ENCODE measurements around the gene SPATA6L. TPM values are rescaled to one million over a fixed set of nuclear protein-coding genes. Genes with fewer than 3 reads are reported as not detected.

The SPATA6L gene
- total RNA-seq, 1 donor from 2014 or later, result 0.35 TPM

DNA sequence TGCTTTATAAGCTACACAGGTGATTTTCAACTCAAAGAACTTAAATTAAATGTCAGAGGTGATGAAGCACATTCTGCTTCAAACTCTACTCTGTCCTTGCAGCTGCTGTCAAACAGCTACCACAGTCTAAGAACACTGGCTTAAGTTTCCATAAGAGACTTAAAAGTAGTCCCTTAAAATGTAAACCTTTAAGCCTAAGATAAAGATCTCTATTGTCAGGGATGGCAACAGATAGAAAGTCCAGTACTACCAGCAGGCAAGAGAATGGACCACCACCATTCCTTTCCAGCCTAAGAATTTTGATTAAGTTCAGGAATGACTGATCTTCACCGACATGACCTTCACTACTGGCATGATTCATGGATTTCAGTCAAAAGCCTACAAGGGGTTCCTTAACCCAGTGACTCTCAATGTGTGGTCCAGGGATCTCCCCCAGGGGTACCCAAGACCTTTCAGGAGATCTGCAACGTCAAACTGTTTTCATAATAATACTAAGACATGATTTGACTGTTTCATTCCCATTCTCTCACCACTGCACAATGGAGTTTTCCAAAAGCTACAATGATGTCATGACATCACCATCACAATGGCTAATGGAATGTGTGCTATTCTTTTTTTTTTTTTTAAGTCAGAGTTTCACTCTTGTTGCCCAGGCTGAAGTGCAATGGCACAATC lies 45.3 kb downstream of the SPATA6L start:
- TF ChIP-seq, protein P1, sequence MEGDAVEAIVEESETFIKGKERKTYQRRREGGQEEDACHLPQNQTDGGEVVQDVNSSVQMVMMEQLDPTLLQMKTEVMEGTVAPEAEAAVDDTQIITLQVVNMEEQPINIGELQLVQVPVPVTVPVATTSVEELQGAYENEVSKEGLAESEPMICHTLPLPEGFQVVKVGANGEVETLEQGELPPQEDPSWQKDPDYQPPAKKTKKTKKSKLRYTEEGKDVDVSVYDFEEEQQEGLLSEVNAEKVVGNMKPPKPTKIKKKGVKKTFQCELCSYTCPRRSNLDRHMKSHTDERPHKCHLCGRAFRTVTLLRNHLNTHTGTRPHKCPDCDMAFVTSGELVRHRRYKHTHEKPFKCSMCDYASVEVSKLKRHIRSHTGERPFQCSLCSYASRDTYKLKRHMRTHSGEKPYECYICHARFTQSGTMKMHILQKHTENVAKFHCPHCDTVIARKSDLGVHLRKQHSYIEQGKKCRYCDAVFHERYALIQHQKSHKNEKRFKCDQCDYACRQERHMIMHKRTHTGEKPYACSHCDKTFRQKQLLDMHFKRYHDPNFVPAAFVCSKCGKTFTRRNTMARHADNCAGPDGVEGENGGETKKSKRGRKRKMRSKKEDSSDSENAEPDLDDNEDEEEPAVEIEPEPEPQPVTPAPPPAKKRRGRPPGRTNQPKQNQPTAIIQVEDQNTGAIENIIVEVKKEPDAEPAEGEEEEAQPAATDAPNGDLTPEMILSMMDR (IDR thresholded peaks at IDR 0.05), result no peak
- no peaks in the 10 kb centered on the region for H3K36me3 Mint-ChIP-seq (ENCODE audit: low read depth)

DNA sequence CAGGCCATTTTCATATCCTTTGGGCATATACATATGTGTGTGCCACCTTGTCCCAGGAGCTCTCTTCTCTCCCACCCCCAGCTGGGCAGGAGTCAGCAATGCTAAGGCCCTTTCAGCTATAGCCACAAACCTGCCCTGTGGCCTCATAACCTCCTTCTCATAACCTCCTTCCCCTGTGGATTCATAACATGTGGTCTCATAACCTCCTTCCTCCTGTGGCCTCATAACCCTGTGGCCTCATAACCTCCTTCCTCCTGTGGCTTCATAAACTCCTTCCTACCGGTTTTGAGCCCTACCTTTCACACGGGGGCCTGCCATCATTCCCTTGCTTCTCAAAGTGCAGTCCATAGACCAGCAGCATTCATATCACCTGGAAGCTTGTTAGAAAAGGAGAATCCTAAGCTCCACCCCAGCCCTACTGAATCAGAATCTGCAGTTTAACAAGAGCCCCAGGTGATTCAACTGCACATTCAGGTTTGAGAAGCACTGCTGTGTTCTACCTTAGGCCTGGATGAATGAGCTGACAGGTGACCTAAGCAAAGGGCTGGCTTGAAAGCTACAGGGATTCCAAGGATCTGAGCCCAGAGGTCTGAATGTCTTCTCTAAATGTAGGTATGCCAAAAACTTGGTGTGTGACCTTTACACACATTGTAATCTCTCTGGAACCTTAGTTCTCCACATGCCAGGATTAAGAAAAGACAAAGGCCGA lies 46.1 kb downstream of the SPATA6L start:
- Mint-ChIP-seq H3K4me1 (ENCODE audit: low read depth) (peaks cover 11% of the 10 kb centered on the region), H3K4me3 (ENCODE audit: unreplicated experiment) (no peak overlapping the region), H3K9me3 (ENCODE audit: low read depth) (no peaks in the 10 kb centered on the region), H3K27me3 (ENCODE audit: low read depth) (no peaks in the 10 kb centered on the region), H3K27ac (ENCODE audit: unreplicated experiment) (no peak overlapping the region), H3K36me3 (ENCODE audit: low read depth) (no peaks in the 10 kb centered on the region)
- DNase-seq (ENCODE audit: low spot score), result no peak
- TF ChIP-seq, protein P1 (IDR thresholded peaks at IDR 0.05), result no peak

More for the DNA sequence above, 45.3 kb downstream of the SPATA6L start:
- no peak overlapping the region for H3K4me3 Mint-ChIP-seq (ENCODE audit: unreplicated experiment)
- DNase-seq (ENCODE audit: low spot score), result no peak
- H3K27ac Mint-ChIP-seq (ENCODE audit: unreplicated experiment), result no peak overlapping the region
- no peaks in the 10 kb centered on the region for H3K27me3 Mint-ChIP-seq (ENCODE audit: low read depth)
- H3K9me3 Mint-ChIP-seq (ENCODE audit: low read depth), result no peaks in the 10 kb centered on the region
- peaks cover 9% of the 10 kb centered on the region for H3K4me1 Mint-ChIP-seq (ENCODE audit: low read depth)

DNA sequence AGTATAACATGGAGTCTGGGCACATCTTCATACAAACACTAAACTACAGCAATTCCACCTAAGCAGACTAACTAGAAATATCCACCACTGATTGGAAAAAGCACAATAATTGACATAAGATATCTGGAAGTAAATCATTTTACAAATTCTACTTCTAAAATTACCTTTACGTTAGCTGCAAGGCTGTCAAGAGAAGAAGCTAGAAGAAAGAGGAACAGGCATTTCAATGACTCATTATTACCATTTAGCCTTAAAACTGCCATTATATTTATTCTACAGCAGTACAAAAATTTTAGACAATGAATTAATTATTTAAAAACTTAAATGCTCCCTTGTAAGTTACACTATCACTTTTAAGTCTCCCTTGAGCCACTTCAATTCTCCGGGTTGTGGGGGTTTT lies 47.6 kb downstream of the SPATA6L start:
- no peak for DNase-seq (ENCODE audit: low spot score)
- H3K4me3 Mint-ChIP-seq (ENCODE audit: unreplicated experiment), result no peak overlapping the region
- no peaks in the 10 kb centered on the region for H3K27me3 Mint-ChIP-seq (ENCODE audit: low read depth)
- H3K4me1 Mint-ChIP-seq (ENCODE audit: low read depth), result peaks cover 16% of the 10 kb centered on the region
- no peaks in the 10 kb centered on the region for H3K9me3 Mint-ChIP-seq (ENCODE audit: low read depth)
- TF ChIP-seq, protein P1 (IDR thresholded peaks at IDR 0.05), result no peak
- no peak overlapping the region for H3K27ac Mint-ChIP-seq (ENCODE audit: unreplicated experiment)
- H3K36me3 Mint-ChIP-seq (ENCODE audit: low read depth), result no peaks in the 10 kb centered on the region

DNA sequence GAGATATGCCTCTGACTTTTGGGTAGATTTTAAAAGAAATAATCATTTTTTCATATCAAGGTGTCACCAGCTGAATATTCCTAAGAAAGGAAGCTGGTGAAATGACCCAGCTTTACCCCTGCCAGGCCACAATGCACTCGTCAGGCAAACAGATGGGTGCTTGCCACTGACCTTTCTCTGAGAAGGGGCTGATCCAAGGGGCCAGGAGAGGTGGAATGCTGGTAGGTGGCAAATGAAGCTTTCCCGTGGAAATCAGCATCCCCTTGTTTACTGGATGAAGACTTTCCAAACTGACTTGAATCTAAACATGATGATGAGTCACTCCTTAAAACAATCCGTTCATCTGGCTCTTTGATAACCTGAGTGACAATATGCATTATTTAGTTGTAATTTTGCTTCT lies 48.5 kb downstream of the SPATA6L start:
- Mint-ChIP-seq H3K27me3 (ENCODE audit: low read depth) (no peaks in the 10 kb centered on the region), H3K9me3 (ENCODE audit: low read depth) (no peaks in the 10 kb centered on the region), H3K36me3 (ENCODE audit: low read depth) (peaks cover 1% of the 10 kb centered on the region), H3K4me1 (ENCODE audit: low read depth) (peaks cover 16% of the 10 kb centered on the region), H3K4me3 (ENCODE audit: unreplicated experiment) (no peak overlapping the region), H3K27ac (ENCODE audit: unreplicated experiment) (no peak overlapping the region)
- DNase-seq (ENCODE audit: low spot score), result no peak
- TF ChIP-seq, protein P1 (IDR thresholded peaks at IDR 0.05), result no peak

DNA sequence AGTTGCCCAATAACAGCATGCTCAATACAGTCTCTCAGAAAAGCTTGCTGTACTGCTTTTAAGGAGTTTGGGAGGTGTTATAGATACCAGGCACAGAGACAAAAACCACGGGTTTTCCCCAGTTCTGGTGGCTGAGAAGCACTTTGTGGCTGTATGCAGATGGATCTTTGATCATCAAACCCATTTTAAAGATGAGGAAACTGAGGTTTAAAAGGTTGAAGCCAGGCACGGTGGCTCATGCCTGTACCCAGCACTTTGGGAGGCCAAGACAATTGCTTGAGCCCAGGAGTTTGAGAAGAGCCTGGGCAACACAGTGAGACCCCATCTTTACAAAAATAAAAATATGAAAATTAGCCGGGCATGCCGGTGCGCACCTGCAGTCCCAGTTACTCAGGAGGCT lies 50.5 kb downstream of the SPATA6L start:
- TF ChIP-seq, protein P1 (IDR thresholded peaks at IDR 0.05), result no peak
- Mint-ChIP-seq H3K36me3 (ENCODE audit: low read depth) (peaks cover 1% of the 10 kb centered on the region), H3K4me1 (ENCODE audit: low read depth) (peaks cover 7% of the 10 kb centered on the region), H3K4me3 (ENCODE audit: unreplicated experiment) (no peak overlapping the region), H3K9me3 (ENCODE audit: low read depth) (no peaks in the 10 kb centered on the region), H3K27ac (ENCODE audit: unreplicated experiment) (no peak overlapping the region), H3K27me3 (ENCODE audit: low read depth) (no peaks in the 10 kb centered on the region)
- no peak for DNase-seq (ENCODE audit: low spot score)
